ENCODE data around the gene FBF1. TPM values are rescaled to one million over a fixed set of nuclear protein-coding genes. Genes with fewer than 3 reads are reported as not detected.
A peak's percentile ranks its signal among the peaks of the same experiment; 100 is the strongest.
"Not testable (repeated sequence)": the region's sequence is repeated elsewhere in the genome, so short reads cannot be mapped to it uniquely, and the experiment has no call there.

FBF1 gene
- total RNA-seq, 1 experiment from 2014 or later: 33.6 TPM

DNA sequence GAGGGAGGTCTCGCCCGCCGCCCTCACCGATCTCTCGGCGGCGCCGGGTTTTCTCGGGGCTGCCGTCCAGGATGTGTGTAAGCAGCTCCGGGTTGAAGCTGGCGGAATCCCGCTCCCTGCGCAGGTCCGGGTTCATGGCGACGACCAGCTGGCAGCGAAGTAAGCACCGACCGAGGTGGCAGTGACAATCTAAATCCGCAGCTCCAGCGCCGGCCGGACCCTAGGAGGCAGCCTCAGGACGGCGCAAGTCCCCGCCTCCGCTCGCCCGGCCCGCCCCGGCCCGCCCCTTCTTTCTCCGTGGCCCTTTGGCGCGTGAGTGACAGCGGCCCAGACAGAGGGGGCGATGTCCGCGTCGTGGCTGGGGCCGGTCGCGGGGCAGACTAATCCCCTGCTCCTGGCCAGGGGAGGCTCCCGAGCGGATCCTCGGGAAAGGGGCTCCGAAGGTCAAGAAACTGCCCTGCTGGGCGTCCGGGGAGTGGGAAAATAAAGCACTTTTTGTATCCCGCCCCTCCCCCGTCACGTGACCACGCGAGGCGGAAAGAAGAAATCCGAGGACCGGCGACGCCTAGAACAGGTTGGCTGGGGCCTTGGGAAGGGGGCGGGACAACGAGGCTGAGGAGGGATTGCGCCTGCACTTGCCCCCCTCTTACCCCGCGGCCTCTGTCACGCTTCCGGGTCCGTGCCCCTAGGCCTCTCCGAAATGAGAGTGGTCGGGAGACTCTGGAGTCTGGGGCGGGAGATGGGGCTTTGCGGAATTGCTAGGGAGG, 38.3 kb upstream of the FBF1 start, which contains the start of the genes ACOX1 and TEN1:
ACOX1 (minus strand) TSS at position 229 of the 767 bp plus-strand sequence; CDS start at position 136, 93 bp downstream.
TEN1 (plus strand) TSS at position 303 of the 767 bp plus-strand sequence. CDS start 6,953 bp downstream, outside the sequence.
- Mint-ChIP-seq H3K9me3 (ENCODE audit: low read depth, unreplicated experiment) (no peaks in the 10 kb centered on the region), H3K27ac (ENCODE audit: unreplicated experiment) (peak within 1 kb of the TSS; percentile 95), H3K4me3 (ENCODE audit: low read depth, unreplicated experiment) (peak within 1 kb of the TSS; percentile 79), H3K36me3 (ENCODE audit: insufficient read depth, unreplicated experiment) (peaks cover 63% of the 10 kb centered on the region), H3K4me1 (ENCODE audit: low read depth, unreplicated experiment) (peaks cover 48% of the 10 kb centered on the region), H3K27me3 (ENCODE audit: unreplicated experiment) (no peaks in the 10 kb centered on the region)
- no TSS peak for BruUV-seq (replicated peaks)
- peak; percentile 98 for DNase-seq
- CTCF ChIA-PET: interaction anchor here (0.7 to 1.2 kb wide), 4 partner anchors 14 to 74 kb away, joined by 3 to 4 read pairs (median 3); partner anchors contain the start of gene MRPL38
- TF ChIP-seq, protein P1, sequence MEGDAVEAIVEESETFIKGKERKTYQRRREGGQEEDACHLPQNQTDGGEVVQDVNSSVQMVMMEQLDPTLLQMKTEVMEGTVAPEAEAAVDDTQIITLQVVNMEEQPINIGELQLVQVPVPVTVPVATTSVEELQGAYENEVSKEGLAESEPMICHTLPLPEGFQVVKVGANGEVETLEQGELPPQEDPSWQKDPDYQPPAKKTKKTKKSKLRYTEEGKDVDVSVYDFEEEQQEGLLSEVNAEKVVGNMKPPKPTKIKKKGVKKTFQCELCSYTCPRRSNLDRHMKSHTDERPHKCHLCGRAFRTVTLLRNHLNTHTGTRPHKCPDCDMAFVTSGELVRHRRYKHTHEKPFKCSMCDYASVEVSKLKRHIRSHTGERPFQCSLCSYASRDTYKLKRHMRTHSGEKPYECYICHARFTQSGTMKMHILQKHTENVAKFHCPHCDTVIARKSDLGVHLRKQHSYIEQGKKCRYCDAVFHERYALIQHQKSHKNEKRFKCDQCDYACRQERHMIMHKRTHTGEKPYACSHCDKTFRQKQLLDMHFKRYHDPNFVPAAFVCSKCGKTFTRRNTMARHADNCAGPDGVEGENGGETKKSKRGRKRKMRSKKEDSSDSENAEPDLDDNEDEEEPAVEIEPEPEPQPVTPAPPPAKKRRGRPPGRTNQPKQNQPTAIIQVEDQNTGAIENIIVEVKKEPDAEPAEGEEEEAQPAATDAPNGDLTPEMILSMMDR (IDR thresholded peaks at IDR 0.05; ENCODE audit: unreplicated experiment): no peak
- intact Hi-C loops (cut with micrococcal nuclease; ENCODE audit: unreplicated experiment): no loop called here

DNA sequence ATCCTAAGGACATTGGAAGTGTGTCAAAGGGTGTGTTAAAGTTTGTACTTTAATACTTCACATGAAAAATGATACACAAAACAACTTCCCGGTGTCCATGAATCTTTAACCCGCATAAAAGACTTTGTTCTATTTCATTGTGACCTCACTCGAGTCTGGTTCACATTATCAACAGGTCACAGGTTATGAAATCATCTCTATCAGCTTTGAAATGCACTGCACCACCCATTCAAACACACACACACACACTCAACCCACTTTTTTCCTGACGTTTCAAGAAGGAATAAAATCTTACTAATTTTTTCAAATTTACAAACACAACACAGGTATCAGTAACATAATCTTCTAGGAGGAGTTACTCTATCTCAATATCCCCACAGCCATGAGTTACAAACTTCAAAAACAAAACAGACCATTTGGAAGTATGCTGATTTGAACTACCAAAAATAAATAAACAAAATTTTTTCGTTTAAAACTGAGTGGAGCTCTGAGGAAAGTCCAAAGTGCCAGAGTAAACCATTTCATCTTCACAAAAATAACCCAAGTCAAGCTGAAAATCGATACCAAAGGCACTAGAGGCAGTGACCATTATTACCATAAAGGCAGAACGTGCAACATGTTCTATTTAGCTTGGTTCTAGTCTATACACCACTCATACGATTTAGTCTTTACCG, 35.5 kb upstream of the FBF1 start:
- Mint-ChIP-seq H3K27ac (ENCODE audit: unreplicated experiment) (peak overlapping the region; percentile 40), H3K4me1 (ENCODE audit: low read depth, unreplicated experiment) (peaks cover 25% of the 10 kb centered on the region), H3K4me3 (ENCODE audit: low read depth, unreplicated experiment) (peak overlapping the region; percentile 53), H3K27me3 (ENCODE audit: unreplicated experiment) (no peaks in the 10 kb centered on the region), H3K36me3 (ENCODE audit: insufficient read depth, unreplicated experiment) (peaks cover 68% of the 10 kb centered on the region), H3K9me3 (ENCODE audit: low read depth, unreplicated experiment) (no peaks in the 10 kb centered on the region)
- TF ChIP-seq, protein P1 (IDR thresholded peaks at IDR 0.05; ENCODE audit: unreplicated experiment): no peak
- BruUV-seq (replicated peaks): TSS peak; percentile 19
- CTCF ChIA-PET: interaction anchor here (0.6 kb wide), 1 partner anchor 20 kb away, joined by 4 read pairs; no protein-coding TSS in a partner anchor
- intact Hi-C loops (cut with micrococcal nuclease; ENCODE audit: unreplicated experiment): no loop called here
- DNase-seq: no peak

DNA sequence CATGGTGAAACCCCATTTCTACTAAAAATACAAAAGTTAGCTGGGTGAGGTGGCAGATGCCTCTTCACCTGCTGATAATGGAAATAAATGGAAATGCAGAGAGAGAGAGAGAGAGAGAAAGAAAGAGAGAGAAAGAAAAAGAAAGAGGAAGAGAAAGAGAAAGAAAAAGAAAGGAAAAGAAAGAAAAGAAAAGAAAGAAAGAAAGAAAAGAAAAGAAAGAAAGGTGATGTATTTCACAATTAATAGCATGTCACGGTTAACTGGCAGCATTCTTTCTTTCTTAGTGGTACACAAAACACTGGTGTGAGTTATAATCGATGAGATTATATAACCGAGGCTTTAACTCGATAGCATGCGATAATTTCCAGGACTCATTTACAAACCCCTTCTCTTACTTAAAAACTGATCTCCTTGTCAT, 34.9 kb upstream of the FBF1 start:
- Mint-ChIP-seq H3K9me3 (ENCODE audit: low read depth, unreplicated experiment) (no peaks in the 10 kb centered on the region), H3K4me1 (ENCODE audit: low read depth, unreplicated experiment) (peaks cover 19% of the 10 kb centered on the region), H3K36me3 (ENCODE audit: insufficient read depth, unreplicated experiment) (peaks cover 68% of the 10 kb centered on the region), H3K4me3 (ENCODE audit: low read depth, unreplicated experiment) (peak overlapping the region; percentile 53), H3K27me3 (ENCODE audit: unreplicated experiment) (no peaks in the 10 kb centered on the region), H3K27ac (ENCODE audit: unreplicated experiment) (peak overlapping the region; percentile 40)
- no peak for DNase-seq
- CTCF ChIA-PET: no interaction called here
- TF ChIP-seq, protein P1 (IDR thresholded peaks at IDR 0.05; ENCODE audit: unreplicated experiment): no peak
- intact Hi-C loops (cut with micrococcal nuclease; ENCODE audit: unreplicated experiment): no loop called here
- BruUV-seq (replicated peaks): no TSS peak

DNA sequence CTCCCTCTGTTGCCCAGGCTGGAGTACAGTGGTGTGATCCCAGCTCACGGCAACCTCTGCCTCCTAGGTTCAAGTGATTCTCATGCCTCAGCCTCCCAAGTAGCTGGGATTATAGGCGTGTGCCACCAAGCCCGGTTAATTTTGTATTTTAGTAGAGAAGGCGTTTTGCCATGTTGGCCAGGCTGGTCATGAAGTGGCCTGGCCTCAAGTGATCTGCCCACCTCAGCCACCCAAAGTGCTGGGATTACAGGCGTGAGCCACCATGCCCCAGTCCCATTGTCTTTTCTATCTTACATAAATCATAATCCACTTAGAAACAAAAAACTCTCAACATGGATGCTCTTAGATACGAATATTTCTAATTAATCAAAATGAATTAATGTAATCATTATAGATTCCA, 34.3 kb upstream of the FBF1 start:
- peak overlapping the region; percentile 53 for H3K4me3 Mint-ChIP-seq (ENCODE audit: low read depth, unreplicated experiment)
- H3K4me1 Mint-ChIP-seq (ENCODE audit: low read depth, unreplicated experiment): peaks cover 15% of the 10 kb centered on the region
- CTCF ChIA-PET; intact Hi-C loops (cut with micrococcal nuclease; ENCODE audit: unreplicated experiment); H3K9me3 Mint-ChIP-seq (ENCODE audit: low read depth, unreplicated experiment); BruUV-seq (replicated peaks); DNase-seq; H3K27me3 Mint-ChIP-seq (ENCODE audit: unreplicated experiment): not testable (repeated sequence)
- peaks cover 68% of the 10 kb centered on the region for H3K36me3 Mint-ChIP-seq (ENCODE audit: insufficient read depth, unreplicated experiment)
- H3K27ac Mint-ChIP-seq (ENCODE audit: unreplicated experiment): peak overlapping the region; percentile 40

Measured in Calu3 (cell line).